MM.1S (cell line): ENCODE results near the gene MYO9A.

Source experiments
- DNase-seq: peaks from one replicate; pipeline ENCODE4 v3.0.0-alpha.2; 2015
- H2AFZ ChIP-seq: fragments of 300-600 bp; sonication (generic); 2 replicates; pipeline ENCODE4 v1.6.0; 2016; ENCODE audit warnings: antibody characterized with exemption, low read length
- H3F3A ChIP-seq: fragments of 300-600 bp; sonication (generic); 2 replicates; pipeline ENCODE4 v1.6.1; 2016; ENCODE audit warnings: mild to moderate bottlenecking, antibody characterized with exemption, low read length, moderate library complexity, mixed read lengths; ENCODE audit not compliant: insufficient read depth
- H3K27ac ChIP-seq: fragments of 300-600 bp; sonication (generic); 2 replicates; pipeline ENCODE4 v1.5.1; 2016; ENCODE audit warnings: mild to moderate bottlenecking, low read length
- H3K27me3 ChIP-seq: fragments of 300-600 bp; sonication (generic); replicated peaks from 2 replicates; pipeline ENCODE4 v1.6.0; 2016; ENCODE audit warnings: low read length; ENCODE audit not compliant: insufficient read depth
- H3K36me3 ChIP-seq: fragments of 300-600 bp; sonication (generic); replicated peaks from 2 replicates; pipeline ENCODE4 v1.6.1; 2016; ENCODE audit warnings: mild to moderate bottlenecking, low read length, mixed read lengths; ENCODE audit not compliant: insufficient read depth
- H3K4me1 ChIP-seq: fragments of 300-600 bp; sonication (generic); 2 replicates; pipeline ENCODE4 v1.6.1; 2016; ENCODE audit warnings: low read length, mixed read lengths
- H3K4me2 ChIP-seq: fragments of 300-600 bp; sonication (generic); 2 replicates; pipeline ENCODE4 v1.6.0; 2016; ENCODE audit warnings: low read depth, low read length
- H3K4me3 ChIP-seq: fragments of 300-600 bp; sonication (generic); 2 replicates; pipeline ENCODE4 v1.5.1; 2016; ENCODE audit warnings: low read length, mixed read lengths
- H3K79me2 ChIP-seq: fragments of 300-600 bp; sonication (generic); 2 replicates; pipeline ENCODE4 v1.6.1; 2016; ENCODE audit warnings: mixed run types, low read length, mixed read lengths
- H3K9ac ChIP-seq: fragments of 300-600 bp; sonication (generic); 2 replicates; pipeline ENCODE4 v1.6.1; 2016; ENCODE audit warnings: low read length, mixed read lengths
- H3K9me2 ChIP-seq: fragments of 300-600 bp; sonication (generic); replicated peaks from 2 replicates; pipeline ENCODE4 v1.6.1; 2016; ENCODE audit warnings: mild to moderate bottlenecking, low read length, mixed read lengths; ENCODE audit not compliant: insufficient read depth
- H3K9me3 ChIP-seq: fragments of 300-600 bp; sonication (generic); replicated peaks from 2 replicates; pipeline ENCODE4 v1.6.1; 2016; ENCODE audit warnings: mild to moderate bottlenecking, low read length, mixed read lengths; ENCODE audit not compliant: insufficient read depth
- H4K20me1 ChIP-seq: fragments of 300-600 bp; sonication (generic); 2 replicates; pipeline ENCODE4 v1.6.1; 2016; ENCODE audit warnings: mild to moderate bottlenecking, low read length, moderate library complexity, mixed read lengths; ENCODE audit not compliant: insufficient read depth
- EZH2 ChIP-seq: fragments of 300-600 bp; sonication (generic); optimal IDR thresholded peaks from 2 replicates; pipeline ENCODE3; 2017; ENCODE audit warnings: low read depth, mild to moderate bottlenecking, antibody characterized with exemption, low read length, mixed read lengths
- EZH2phosphoT487 ChIP-seq: fragments of 300-600 bp; sonication (generic); IDR thresholded peaks from 2 replicates; pipeline ENCODE4 v1.6.1; 2018; ENCODE audit warnings: antibody characterized with exemption, low read length
- TF ChIP-seq, protein P1 (sequence below): fragments of 300-600 bp; sonication (generic); IDR thresholded peaks from 2 replicates; pipeline ENCODE4 v1.5.1; 2016; ENCODE audit warnings: antibody characterized with exemption, low read length, mixed read lengths

MYO9A gene

DNA sequence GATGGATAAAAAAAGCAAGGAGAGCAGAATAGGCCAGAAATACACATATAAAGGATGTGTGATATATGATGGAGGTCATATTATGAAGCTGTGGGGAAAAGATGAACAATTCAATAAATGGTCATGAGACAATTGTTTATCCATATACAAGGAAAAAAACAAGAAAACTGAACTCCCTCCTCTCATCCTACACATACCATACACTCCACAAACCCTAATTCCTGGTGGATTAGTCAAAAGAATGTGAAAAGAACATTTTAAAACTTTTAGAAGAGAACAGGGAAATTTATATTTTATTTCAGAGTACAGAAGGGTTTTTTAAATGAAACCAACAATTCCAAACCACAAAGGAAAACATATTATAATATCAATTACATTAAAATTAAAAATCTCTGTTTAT lies 342.1 kb downstream of the MYO9A start:
- no peak overlapping the region for H3K4me3 ChIP-seq
- H3K9ac ChIP-seq: no peak overlapping the region
- DNase-seq: no peak
- H3K27ac ChIP-seq: no peak overlapping the region
- H3K4me1 ChIP-seq: no peaks in the 10 kb centered on the region
- no peaks in the 10 kb centered on the region for H4K20me1 ChIP-seq
- H3K9me3 ChIP-seq: no peaks in the 10 kb centered on the region
- no peaks in the 10 kb centered on the region for H3K9me2 ChIP-seq
- no peaks in the 10 kb centered on the region for H3K36me3 ChIP-seq
- H3K27me3 ChIP-seq: no peaks in the 10 kb centered on the region
- H3F3A ChIP-seq: no peaks in the 10 kb centered on the region
- H2AFZ ChIP-seq: no peak overlapping the region
- TF ChIP-seq EZH2: no peak
- no peak for TF ChIP-seq EZH2phosphoT487
- TF ChIP-seq, protein P1, sequence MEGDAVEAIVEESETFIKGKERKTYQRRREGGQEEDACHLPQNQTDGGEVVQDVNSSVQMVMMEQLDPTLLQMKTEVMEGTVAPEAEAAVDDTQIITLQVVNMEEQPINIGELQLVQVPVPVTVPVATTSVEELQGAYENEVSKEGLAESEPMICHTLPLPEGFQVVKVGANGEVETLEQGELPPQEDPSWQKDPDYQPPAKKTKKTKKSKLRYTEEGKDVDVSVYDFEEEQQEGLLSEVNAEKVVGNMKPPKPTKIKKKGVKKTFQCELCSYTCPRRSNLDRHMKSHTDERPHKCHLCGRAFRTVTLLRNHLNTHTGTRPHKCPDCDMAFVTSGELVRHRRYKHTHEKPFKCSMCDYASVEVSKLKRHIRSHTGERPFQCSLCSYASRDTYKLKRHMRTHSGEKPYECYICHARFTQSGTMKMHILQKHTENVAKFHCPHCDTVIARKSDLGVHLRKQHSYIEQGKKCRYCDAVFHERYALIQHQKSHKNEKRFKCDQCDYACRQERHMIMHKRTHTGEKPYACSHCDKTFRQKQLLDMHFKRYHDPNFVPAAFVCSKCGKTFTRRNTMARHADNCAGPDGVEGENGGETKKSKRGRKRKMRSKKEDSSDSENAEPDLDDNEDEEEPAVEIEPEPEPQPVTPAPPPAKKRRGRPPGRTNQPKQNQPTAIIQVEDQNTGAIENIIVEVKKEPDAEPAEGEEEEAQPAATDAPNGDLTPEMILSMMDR: no peak
- no peak overlapping the region for H3K4me2 ChIP-seq
- no peaks in the 10 kb centered on the region for H3K79me2 ChIP-seq

GRCh38 chr15:71773206-71773859 lies 344.6 kb downstream of the MYO9A start:
- no peaks in the 10 kb centered on the region for H3K4me1 ChIP-seq
- H3K9ac ChIP-seq: no peak overlapping the region
- no peak overlapping the region for H3K27ac ChIP-seq
- no peak overlapping the region for H2AFZ ChIP-seq
- no peaks in the 10 kb centered on the region for H3K79me2 ChIP-seq
- no peaks in the 10 kb centered on the region for H3K27me3 ChIP-seq
- H3K9me2 ChIP-seq: no peaks in the 10 kb centered on the region
- H3K4me3 ChIP-seq: no peak overlapping the region
- H3K4me2 ChIP-seq: no peak overlapping the region
- H3K36me3 ChIP-seq: no peaks in the 10 kb centered on the region
- no peaks in the 10 kb centered on the region for H4K20me1 ChIP-seq
- no peaks in the 10 kb centered on the region for H3K9me3 ChIP-seq
- no peaks in the 10 kb centered on the region for H3F3A ChIP-seq
- no peak for TF ChIP-seq EZH2phosphoT487
- TF ChIP-seq, protein P1: no peak
- no peak for TF ChIP-seq EZH2
- no peak for DNase-seq
